OCI-LY3 (cell line): ENCODE measurements around the gene MGAT3.

Experiments used
- H2AFZ ChIP-seq: fragments of 200-600, 300-600 bp; shearing (Covaris generic); 2 replicates; pipeline ENCODE4 v1.6.0; 2014; ENCODE audit warnings: antibody characterized with exemption, low read depth, low read length
- H3K27ac ChIP-seq: fragments of 200-600, 300-600 bp; sonication (generic); 2 replicates; pipeline ENCODE4 v1.5.1; 2014; ENCODE audit warnings: mild to moderate bottlenecking, low read length, moderate library complexity, mixed read lengths
- H3K27me3 ChIP-seq: fragments of 200-600, 300-600 bp; sonication (generic); 2 replicates; pipeline ENCODE4 v1.6.1; 2014; ENCODE audit warnings: low read depth, low read length, mixed read lengths
- H3K36me3 ChIP-seq: fragments of 200-600, 300-600 bp; sonication (generic); replicated peaks from 2 replicates; pipeline ENCODE3; 2014; ENCODE audit warnings: low read depth, low read length, mixed read lengths
- H3K4me1 ChIP-seq: fragments of 300-600, 200-600 bp; sonication (generic); 2 replicates; pipeline ENCODE4 v1.6.1; 2014; ENCODE audit warnings: low read length, mixed read lengths
- H3K4me2 ChIP-seq: fragments of 200-600, 300-600 bp; sonication (generic); 2 replicates; pipeline ENCODE4 v1.6.1; 2014; ENCODE audit warnings: low read length, mixed read lengths
- H3K4me3 ChIP-seq: fragments of 300-600, 200-600 bp; sonication (generic); 2 replicates; pipeline ENCODE4 v1.5.1; 2014; ENCODE audit warnings: antibody characterized with exemption, mild to moderate bottlenecking, low read length, moderate library complexity
- H3K79me2 ChIP-seq: fragments of 300-600, 200-600 bp; shearing (Covaris generic); 2 replicates; pipeline ENCODE4 v1.6.1; 2014; ENCODE audit warnings: mild to moderate bottlenecking, low read length, mixed read lengths
- H3K9ac ChIP-seq: fragments of 300-600, 200-600 bp; shearing (Covaris generic); 2 replicates; pipeline ENCODE4 v1.6.0; 2014; ENCODE audit warnings: mild to moderate bottlenecking, low read length, moderate library complexity
- H3K9me3 ChIP-seq: fragments of 200-600, 300-600 bp; shearing (Covaris generic); 2 replicates; pipeline ENCODE4 v1.6.1; 2014; ENCODE audit warnings: low read length, mixed read lengths; ENCODE audit not compliant: insufficient read depth
- H4K20me1 ChIP-seq: fragments of 200-600, 300-600 bp; sonication (generic); 2 replicates; pipeline ENCODE4 v1.6.1; 2016; ENCODE audit warnings: low read length, mixed read lengths; ENCODE audit not compliant: insufficient read depth
- EZH2phosphoT487 ChIP-seq: fragments of 200-600 bp; shearing (Covaris generic); IDR thresholded peaks from 2 replicates; pipeline ENCODE4 v1.6.1; 2018; ENCODE audit warnings: antibody characterized with exemption, mixed run types, low read depth
- TF ChIP-seq, protein P1 (sequence below): fragments of 200-600, 300-600 bp; sonication (generic); IDR thresholded peaks from 2 replicates; pipeline ENCODE4 v1.5.1; 2014; ENCODE audit warnings: antibody characterized with exemption, low read length, low read depth

Gene MGAT3

DNA sequence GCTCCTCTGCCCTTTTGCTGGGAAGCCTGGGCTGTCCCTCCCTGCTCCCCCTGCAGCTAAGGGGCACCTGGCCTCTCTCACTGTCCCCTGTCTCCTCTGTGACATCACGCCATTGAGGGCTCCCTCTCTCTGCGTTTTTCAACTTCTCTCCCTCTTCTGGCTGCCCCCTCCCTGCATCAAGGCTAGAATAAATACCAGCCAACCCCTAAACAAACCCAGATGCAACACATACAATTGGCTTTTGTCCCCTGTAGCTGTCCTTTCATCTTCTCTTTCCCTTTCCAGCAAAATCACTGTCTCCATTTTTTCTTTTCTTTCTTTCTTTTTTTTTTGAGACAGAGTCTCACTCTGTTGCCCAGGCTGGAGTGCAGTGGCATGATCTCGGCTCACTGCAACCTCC, 42.0 kb downstream of the MGAT3 start:
- no peak overlapping the region for H3K4me2 ChIP-seq
- H3K79me2 ChIP-seq: peaks cover 17% of the 10 kb centered on the region
- H3K4me3 ChIP-seq: no peak overlapping the region
- H4K20me1 ChIP-seq: no peaks in the 10 kb centered on the region
- no peaks in the 10 kb centered on the region for H3K27me3 ChIP-seq
- H3K36me3 ChIP-seq: no peaks in the 10 kb centered on the region
- TF ChIP-seq EZH2phosphoT487: no peak
- TF ChIP-seq, protein P1, sequence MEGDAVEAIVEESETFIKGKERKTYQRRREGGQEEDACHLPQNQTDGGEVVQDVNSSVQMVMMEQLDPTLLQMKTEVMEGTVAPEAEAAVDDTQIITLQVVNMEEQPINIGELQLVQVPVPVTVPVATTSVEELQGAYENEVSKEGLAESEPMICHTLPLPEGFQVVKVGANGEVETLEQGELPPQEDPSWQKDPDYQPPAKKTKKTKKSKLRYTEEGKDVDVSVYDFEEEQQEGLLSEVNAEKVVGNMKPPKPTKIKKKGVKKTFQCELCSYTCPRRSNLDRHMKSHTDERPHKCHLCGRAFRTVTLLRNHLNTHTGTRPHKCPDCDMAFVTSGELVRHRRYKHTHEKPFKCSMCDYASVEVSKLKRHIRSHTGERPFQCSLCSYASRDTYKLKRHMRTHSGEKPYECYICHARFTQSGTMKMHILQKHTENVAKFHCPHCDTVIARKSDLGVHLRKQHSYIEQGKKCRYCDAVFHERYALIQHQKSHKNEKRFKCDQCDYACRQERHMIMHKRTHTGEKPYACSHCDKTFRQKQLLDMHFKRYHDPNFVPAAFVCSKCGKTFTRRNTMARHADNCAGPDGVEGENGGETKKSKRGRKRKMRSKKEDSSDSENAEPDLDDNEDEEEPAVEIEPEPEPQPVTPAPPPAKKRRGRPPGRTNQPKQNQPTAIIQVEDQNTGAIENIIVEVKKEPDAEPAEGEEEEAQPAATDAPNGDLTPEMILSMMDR: no peak
- no peak overlapping the region for H3K27ac ChIP-seq
- no peaks in the 10 kb centered on the region for H3K9me3 ChIP-seq
- no peak overlapping the region for H3K9ac ChIP-seq
- H3K4me1 ChIP-seq: peaks cover 24% of the 10 kb centered on the region
- H2AFZ ChIP-seq: no peak overlapping the region

DNA sequence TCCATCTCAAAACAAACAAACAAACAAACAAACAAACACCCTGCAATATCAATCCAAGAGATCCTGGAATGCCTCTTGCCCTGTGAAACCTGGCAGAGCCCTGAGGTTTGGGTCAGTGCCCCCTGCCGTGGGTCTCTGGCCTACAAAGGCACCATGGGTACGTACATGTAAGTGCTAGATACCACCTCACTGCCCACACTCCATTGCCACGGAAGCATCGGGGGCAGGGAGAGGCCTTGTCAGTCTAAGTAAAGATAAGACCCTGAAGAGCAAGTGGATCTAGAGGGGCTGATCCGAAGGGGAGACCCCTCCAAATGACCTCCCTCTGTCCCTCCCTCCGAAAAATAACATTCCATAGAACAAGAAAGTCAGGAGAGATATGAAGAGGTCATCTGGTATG, 43.3 kb downstream of the MGAT3 start:
- H3K4me3 ChIP-seq: no peak overlapping the region
- H3K27me3 ChIP-seq: no peaks in the 10 kb centered on the region
- peaks cover 10% of the 10 kb centered on the region for H3K36me3 ChIP-seq
- no peak overlapping the region for H3K9ac ChIP-seq
- H3K27ac ChIP-seq: no peak overlapping the region
- H3K4me2 ChIP-seq: no peak overlapping the region
- peaks cover 30% of the 10 kb centered on the region for H3K79me2 ChIP-seq
- H4K20me1 ChIP-seq: no peaks in the 10 kb centered on the region
- peaks cover 22% of the 10 kb centered on the region for H3K4me1 ChIP-seq
- TF ChIP-seq, protein P1: no peak
- TF ChIP-seq EZH2phosphoT487: no peak
- H3K9me3 ChIP-seq: no peaks in the 10 kb centered on the region
- H2AFZ ChIP-seq: no peak overlapping the region

DNA sequence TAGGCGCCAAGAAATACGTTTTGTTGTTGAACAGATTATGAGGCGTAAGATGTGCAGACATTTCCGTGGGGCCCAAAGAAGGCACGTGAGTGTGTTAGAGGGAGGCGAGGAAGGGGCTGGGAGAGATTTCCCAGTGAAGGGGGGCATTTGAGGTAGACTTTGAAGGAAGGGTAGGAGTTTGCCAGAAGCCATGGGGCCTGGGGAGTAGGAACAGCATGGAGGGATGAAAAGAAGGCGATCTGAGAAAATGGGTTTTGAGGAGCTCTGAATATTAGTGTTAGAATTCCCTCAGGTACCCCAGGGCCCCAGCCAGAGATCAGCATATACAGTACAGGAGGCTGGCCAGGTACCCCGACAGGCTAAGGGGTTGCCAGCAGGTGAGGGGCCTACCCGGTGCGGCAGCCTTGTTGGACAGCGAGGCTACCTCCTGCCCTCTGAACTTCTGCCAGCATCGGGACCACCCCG, 44.9 kb downstream of the MGAT3 start:
- H3K27me3 ChIP-seq: no peaks in the 10 kb centered on the region

DNA sequence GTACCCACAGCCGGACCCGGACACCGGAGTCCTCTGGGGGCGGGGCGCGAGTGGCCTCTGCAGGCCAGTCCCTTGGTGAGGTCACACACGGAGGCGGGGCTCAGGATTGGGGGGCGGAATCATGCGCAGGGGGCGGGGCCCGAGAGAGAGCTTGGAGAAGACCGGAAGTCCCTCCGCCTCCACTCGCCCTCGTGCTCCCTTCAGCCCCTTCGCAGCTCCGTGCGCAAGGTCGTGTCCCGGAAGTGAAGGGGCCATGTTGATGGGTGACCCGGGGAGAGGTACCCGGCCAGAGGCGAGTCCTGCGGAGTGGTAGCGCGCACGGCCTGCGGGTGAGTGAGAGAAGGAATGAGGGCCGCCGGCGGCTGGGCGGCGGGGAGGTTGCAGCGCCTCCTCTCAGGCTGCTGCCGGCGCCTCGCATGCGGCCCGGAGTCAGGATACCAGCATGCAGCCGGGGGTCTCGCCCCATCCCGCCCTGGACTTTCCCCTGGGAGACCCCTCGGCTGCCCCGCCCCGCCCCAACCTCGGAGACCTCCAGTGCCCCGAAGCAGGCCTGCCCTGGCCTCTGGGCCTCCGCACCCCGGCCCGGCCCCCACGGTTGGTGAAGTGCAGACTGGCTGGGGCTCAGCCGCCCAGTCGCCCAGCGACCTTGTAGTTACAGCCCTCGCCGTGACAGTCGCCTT, 45.4 kb downstream of the MGAT3 start, which contains the start of gene MIEF1:
MIEF1 (plus strand) TSS at position 182 of the 680 bp plus-strand sequence. CDS start 9,005 bp downstream, outside the sequence.
- peak within 1 kb of the TSS; percentile 50 for H2AFZ ChIP-seq
- peak within 1 kb of the TSS; percentile 31 for H3K27ac ChIP-seq
- peak within 1 kb of the TSS; percentile 91 for H3K9ac ChIP-seq
- H4K20me1 ChIP-seq: no peaks in the 10 kb centered on the region
- H3K27me3 ChIP-seq: no peaks in the 10 kb centered on the region
- TF ChIP-seq, protein P1: no peak
- H3K36me3 ChIP-seq: peaks cover 29% of the 10 kb centered on the region
- peaks cover 18% of the 10 kb centered on the region for H3K4me1 ChIP-seq
- no peaks in the 10 kb centered on the region for H3K9me3 ChIP-seq
- H3K4me3 ChIP-seq: peak within 1 kb of the TSS; percentile 90
- peaks cover 50% of the 10 kb centered on the region for H3K79me2 ChIP-seq
- H3K4me2 ChIP-seq: peak within 1 kb of the TSS; percentile 91

More for the DNA sequence above, 44.9 kb downstream of the MGAT3 start:
- peak overlapping the region; percentile 64 for H3K9ac ChIP-seq
- peaks cover 26% of the 10 kb centered on the region for H3K36me3 ChIP-seq
- H3K27ac ChIP-seq: no peak overlapping the region
- no peaks in the 10 kb centered on the region for H4K20me1 ChIP-seq
- H2AFZ ChIP-seq: peak overlapping the region; percentile 50
- peak overlapping the region; percentile 74 for H3K4me2 ChIP-seq
- peak overlapping the region; percentile 90 for H3K4me3 ChIP-seq
- TF ChIP-seq, protein P1: no peak
- no peak for TF ChIP-seq EZH2phosphoT487
- peaks cover 46% of the 10 kb centered on the region for H3K79me2 ChIP-seq
- H3K9me3 ChIP-seq: no peaks in the 10 kb centered on the region
- H3K4me1 ChIP-seq: peaks cover 18% of the 10 kb centered on the region
